Measurements from ENCODE around the gene ZNF3.

Gene ZNF3

DNA sequence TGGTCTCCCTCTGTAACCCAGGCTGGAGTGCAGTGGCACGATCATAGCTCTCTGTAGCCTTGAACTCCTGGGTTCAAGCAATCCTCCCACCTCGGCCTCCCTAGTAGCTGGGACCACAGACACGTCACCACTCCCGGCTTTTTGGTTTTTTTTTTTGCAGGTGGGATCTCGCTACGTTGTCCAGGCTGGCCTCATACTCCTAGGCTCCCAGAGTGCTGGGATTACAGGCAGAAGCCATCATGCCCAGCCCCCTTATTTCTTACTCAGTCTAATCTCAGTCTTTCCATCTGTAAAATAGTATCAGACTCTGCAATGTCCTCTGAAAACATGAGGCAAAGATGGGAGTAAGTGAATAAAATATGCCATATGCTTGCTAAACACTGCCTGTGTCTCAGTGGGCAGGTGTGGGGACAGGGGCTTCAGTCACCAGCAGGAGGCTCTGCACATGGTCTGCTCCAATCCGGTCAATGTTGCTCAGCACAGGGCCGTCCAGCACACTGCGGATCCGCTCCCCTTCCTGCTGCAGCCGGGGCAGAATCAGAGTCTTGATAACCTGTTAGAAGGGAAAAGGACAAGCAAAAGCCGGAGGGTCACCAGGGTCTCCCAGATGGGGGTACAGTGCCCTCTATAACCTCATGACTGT is 28.1 kb upstream of the ZNF3 start:
- no peak for DNase-seq (ENCODE audit: low spot score)

DNA sequence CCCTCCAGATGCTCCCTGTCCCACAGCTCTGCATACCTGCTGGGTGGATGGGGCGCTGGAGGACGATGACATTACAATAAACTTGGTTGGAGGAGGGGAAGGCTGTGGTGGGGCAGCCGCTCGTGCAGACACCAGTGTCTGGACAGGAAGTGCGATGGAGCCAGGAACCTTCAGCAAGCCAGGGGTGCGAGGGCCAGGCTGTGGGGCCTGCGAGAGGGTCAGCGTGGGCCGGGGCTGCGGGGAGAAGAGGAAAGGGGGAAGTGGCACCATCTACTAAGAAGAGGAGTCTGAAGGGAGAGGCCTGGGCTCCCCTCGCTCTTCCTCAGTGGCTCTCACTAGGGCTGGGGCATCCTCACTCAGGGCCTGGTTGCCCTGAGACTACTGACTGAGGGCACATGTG is 26.4 kb upstream of the ZNF3 start:
- no peak for DNase-seq (ENCODE audit: low spot score)

DNA sequence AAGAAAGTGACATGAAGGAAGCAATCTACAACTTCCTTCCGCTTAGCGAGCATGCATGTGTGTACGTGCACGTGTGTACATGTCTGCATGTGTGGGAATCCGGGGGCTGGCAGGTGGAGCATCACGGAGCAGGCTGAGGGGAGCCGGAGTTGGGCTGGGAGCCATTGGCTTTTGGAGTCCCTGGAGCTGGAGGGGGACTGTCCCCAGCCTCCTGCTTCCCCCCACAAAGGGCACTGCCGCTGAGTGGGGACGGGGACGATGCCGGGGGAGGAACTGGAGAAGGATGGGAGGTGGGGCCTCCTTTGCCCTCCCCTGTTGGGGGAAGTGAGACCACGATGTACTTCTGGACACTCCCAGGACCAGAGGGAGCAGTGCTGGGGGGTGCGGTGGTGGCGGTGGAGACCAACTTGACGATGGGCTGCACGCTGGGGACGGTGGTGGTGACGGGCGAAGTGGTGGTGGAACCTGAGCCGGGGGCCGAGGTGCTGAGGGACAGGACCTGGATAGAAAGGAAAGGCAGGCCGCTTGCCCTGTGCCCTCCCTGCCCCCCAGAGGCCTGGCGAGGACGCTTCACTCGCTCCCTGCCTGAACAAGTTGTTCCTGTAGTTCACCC is 25.7 kb upstream of the ZNF3 start:
- no peak for DNase-seq (ENCODE audit: low spot score)

DNA sequence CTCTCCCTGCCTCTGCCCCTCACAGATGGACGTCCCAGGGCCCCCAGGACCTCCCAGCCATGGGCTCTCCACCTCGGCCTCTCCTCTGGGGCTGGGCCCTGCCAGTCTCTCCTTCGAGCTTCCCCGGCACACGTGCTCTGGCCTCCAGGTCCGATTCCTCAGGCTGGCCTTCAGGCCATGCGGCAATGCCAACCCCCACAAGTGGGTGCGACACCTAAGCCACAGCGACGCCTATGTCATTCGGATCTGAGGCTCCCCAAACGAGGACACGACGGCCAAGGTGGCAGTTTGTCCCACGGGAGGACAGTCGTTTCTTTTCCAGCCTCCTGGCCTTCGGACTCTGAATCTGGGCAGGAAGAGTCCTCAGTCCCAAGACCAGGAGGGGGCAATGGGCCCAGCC is 25.1 kb upstream of the ZNF3 start:
- no peak for DNase-seq (ENCODE audit: low spot score)

DNA sequence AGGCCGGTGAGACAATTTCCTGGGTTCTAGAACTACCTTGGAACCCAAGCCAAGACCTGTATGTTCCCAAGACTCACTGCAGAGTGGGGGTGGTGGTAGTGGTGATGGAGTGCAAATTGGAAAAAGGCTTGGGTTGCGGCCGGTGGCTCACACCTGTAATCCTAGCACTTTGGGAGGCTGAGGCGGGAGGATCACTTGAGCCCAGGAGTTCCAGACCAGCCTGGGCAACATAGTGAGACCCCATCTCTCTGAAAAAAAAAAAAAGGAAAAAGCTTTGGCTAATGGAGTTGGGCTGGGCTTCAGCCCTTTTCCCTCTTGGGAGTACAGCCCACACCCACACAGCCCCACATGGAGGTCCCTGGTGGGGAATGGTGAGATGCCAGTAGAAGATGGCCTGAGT is 24.0 kb upstream of the ZNF3 start:
- DNase-seq (ENCODE audit: low spot score), result no peak

DNA sequence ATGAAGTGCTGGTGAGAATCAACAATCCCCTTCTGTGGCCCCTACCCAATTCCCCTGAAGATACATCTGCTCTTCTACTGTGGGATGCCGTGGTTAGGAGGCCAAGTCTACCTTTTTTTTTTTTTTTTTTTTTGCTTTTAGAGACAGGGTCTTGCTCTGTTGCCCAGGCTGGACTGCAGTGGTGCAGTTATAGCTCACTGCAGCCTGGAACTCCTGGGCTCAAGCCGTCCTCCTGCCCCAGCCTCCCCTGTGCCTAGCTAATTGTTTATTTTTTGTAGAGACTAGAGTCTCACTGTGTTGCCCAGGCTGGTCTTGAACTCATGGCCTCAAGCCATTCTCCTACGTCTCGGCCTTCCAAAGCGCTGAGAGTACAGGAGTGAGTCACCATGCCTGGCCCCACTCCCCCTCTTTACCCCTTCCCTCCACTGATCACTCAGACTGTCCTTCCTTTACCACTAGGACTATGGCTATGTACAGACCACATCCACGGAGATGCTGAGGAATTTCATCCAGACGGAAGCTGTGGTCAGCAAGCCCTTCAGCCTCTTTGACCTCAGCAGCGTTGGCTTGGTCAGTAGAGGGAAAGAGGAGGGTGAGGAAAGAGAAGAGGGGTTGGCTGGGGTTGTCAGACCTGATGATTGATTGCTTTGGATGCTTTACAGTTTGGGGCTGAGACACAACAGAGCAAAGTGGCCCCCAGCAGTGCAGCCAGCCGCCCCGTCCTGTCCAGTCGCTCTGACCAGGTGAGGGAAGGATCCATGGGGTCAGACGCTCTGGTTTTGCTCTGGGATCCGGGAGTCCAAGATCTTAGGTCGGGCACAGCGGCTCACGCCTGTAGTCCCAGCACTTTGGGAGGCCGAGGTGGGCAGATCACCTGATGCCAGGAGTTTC is 21.7 kb upstream of the ZNF3 start:
- no peak for DNase-seq (ENCODE audit: low spot score)

DNA sequence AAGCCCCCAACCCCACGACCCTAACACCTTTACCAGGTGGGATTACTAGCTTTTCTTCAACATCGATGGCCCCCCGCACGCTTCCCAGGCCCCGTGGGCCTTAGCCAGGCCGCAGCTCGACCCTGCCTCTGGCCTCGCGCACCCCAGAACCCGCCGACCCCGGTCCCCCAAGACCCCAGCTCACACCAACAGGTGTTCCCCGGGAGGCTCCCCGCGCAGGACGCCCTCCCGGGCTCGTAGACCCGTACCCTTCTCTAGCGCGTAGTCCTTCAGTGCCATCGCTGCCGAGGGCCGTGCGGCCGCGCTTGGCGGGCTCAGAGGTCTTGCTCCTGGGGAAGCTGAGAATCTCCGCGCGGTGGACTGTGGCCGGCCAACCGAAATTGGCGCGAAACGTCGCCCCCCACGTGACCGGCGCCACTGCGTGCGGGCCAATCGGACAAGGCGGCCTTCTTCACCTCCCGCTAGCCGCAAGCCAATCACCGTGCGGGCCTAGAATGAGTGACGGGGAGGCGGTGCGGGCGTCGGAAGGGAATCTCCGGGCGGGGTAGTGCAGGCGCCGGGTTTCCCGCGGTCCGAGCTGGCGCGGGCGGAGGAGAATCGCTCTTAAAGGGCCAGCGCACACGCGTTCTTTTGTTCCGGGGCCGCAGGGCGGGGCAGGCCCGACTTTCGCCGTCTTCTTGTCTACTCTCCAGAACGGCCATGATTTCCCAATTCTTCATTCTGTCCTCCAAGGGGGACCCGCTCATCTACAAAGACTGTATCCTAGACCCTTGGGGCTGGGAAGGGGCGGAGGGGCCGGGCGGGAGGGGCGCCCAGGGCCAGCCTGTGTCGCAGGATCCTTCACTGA is 19.7 kb upstream of the ZNF3 start, which contains the start of the genes AP4M1 and MCM7:
AP4M1 (plus strand) TSS at position 628 of the 847 bp plus-strand sequence; CDS start at position 700, 72 bp downstream.
MCM7 (minus strand) TSS at position 382 of the 847 bp plus-strand sequence; CDS start at position 279, 103 bp downstream.
- DNase-seq (ENCODE audit: low spot score), result peak; percentile 99

DNA sequence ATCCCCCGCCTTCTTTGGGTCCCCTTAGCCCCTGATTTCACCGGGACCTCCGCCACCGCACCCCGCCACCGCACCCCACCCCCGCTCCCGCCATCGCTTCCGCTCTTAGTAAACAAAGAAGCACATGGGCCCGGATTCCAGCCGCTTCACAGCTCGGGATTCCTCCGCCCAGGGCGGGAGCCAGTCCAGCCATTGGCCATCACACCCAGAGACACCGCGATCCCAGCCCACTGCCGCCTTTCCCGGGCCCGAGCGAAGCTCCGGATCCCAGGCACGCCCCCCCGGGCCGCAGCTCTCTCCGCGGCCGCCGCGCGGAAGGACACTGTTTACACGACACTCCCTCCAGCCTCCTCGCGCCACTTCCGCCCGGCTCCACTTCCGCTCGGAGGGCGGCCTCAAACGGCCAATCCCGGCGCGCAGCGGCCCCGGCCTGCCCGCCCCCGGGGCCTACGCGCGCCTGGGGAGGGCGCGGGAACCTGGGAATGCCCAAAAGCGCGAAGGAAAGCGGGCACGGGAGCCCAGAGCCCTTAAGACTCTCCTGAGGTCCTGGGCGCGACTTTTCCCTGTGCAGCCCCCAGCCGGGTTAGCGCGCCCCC is 19.0 kb upstream of the ZNF3 start:
- peak; percentile 97 for DNase-seq (ENCODE audit: low spot score)

DNA sequence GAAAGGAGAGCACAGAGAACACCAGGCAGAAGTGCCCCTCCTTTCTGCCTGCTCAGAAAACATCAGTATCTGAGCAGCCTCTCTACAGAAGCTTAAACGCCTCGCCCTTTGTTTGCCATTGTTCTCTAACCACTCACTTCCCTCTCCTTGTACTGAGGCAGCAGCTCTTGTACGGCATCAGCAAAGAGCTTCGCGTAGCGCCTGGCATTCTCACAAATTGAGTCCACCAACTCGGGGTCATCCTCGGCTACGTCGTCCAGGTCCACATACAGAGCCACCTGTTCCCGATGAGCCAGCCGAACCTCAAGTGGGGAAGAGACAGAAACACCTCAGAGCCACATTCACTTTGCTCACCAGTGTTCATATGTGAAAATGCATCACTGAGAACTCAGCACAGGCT is 17.9 kb upstream of the ZNF3 start:
- DNase-seq (ENCODE audit: low spot score), result no peak

DNA sequence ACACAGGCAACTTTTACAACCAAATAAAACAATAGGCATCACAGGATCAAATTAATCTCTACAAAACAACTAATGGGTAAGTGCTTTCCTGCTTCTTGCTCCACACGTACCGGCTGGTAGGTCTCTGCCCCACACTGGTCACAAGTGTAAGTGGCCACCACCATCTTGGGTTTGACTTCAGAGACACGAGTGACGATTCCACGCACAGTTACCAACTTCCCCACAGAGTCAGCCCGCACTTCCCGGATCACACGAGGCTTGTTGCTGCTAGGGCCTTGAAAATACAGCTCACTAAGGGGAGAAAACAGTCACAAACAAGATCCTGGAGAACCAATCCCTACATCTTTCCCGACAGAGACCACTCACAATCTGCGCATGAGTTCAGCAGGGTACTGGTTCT is 17.4 kb upstream of the ZNF3 start:
- no peak for DNase-seq (ENCODE audit: low spot score)

DNA sequence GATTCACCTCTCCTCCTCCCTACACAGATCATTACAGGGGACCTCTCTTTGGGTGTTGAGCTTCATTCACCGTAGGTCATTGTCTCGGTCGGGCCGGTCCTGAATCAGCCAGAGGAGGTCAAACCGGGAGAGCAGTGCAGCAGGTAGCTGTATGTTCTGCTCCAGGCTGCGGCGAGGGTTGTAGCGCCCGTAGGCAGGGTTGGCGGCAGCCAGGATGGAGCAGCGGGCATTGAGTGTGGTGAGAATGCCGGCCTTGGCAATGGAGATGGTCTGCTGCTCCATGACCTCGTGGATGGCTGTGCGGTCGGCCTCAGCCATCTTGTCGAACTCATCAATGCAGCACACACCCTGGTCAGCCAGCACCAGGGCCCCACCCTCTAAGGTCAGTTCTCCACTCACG is 14.2 kb upstream of the ZNF3 start:
- DNase-seq (ENCODE audit: low spot score), result no peak

DNA sequence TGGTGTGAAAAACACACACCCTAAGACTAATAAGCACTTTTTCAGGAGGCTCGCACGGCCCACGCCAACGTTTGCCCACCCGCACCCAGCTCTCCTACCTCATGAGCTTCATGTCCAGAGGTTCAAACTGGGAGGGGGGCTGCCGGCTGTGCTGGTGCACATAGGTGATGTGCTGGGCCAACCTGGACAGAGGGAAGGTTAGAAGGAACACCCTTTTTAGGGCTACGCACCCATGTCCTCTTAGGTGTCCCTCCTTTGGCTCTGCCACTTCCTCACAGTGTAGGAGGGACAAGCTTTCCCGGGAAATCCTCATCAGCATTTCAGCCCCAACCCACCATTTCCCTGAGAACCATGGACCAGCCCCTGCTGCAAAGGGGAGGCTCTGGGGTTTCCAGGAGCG is 13.8 kb upstream of the ZNF3 start:
- DNase-seq (ENCODE audit: low spot score), result no peak

DNA sequence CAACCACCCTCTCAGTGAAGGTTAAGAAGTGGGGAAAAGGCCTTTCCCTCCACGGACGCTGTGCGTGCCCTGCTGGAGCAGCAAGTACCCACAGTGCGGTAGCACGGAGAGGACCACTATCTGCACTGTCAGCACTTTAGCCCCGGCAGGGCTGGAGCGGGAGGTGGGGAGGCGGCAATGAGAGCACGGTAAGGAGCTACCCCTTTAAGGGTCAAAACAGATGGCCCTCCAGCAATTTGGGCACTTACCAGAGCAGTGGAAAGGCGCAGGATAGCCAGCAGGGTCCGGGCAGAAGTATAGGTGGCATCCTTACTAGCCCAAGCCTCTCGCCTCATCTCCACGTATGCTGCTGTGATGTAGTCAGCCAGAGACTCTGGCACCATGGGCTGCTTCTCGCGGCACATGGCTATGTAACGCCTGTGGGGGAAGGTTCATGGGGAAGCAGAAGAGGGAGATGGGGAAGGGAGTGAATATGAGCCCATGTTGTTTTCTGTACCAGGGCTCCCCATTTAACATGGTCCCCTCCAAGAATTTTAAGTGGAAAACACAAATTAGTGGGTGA is 12.5 kb upstream of the ZNF3 start:
- DNase-seq (ENCODE audit: low spot score), result no peak

DNA sequence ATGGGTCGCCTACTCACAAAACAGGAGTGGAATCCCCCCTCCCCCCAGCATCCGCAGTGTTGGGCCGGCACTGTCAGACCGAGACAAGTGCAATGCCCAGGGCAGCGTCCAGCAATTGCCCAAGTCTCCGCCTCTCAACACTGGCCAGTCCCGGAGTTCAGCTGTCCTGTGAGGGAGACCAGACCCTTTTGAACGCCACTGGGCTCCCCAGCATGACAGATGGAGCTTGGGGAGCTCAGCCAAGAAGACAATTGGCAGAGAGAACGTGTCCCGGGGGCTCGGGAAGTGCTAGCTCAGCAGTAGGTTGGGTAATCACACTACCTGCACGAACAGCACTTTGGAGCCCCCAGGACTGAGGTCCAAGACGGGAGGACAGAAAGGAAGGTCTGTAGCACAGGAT is 12.0 kb upstream of the ZNF3 start:
- DNase-seq (ENCODE audit: low spot score), result no peak

DNA sequence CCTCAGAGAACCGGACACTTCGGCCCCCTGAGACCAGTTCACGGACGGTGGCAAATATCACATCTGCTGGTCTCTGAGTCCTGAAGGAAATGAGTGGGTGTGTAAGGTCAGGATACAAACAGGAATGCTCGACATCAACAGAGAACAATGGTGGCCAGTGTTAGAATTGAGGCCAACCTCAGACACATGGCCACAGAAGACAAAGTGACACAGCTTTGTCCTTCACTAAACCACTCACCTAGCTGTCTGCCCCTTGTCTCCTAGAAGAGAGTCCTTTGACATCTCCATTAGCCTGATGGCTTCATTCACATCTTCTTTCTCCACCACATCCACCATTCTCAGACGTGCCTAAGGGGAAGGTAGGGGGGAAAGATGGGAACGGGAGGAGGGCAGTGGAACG is 11.5 kb upstream of the ZNF3 start:
- no peak for DNase-seq (ENCODE audit: low spot score)

DNA sequence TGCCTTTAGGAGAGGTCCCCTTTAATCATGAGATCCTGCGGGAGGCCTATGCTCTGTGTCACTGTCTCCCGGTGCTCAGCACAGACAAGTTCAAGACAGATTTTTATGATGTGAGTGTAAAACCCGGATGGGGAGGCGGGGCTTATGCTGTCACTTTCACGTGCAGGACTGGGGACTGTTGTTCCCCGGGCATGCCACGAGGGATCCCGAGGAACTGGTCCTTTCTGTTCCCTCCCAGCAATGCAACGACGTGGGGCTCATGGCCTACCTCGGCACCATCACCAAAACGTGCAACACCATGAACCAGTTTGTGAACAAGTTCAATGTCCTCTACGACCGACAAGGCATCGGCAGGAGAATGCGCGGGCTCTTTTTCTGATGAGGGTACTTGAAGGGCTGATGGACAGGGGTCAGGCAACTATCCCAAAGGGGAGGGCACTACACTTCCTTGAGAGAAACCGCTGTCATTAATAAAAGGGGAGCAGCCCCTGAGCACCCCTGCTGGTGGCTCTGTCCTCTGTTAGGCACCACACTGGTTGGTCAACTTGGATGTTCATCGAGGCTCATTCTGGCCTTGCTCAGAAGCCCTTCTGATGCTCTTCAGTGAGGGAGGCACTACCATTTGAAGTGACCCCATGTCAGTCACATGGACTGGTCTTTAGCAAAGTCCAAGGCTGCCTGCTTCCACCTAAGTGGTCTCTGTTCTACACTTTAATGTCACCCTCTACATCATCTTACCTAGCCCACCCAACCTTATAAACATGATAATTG is 10.1 kb upstream of the ZNF3 start:
- DNase-seq (ENCODE audit: low spot score), result no peak

DNA sequence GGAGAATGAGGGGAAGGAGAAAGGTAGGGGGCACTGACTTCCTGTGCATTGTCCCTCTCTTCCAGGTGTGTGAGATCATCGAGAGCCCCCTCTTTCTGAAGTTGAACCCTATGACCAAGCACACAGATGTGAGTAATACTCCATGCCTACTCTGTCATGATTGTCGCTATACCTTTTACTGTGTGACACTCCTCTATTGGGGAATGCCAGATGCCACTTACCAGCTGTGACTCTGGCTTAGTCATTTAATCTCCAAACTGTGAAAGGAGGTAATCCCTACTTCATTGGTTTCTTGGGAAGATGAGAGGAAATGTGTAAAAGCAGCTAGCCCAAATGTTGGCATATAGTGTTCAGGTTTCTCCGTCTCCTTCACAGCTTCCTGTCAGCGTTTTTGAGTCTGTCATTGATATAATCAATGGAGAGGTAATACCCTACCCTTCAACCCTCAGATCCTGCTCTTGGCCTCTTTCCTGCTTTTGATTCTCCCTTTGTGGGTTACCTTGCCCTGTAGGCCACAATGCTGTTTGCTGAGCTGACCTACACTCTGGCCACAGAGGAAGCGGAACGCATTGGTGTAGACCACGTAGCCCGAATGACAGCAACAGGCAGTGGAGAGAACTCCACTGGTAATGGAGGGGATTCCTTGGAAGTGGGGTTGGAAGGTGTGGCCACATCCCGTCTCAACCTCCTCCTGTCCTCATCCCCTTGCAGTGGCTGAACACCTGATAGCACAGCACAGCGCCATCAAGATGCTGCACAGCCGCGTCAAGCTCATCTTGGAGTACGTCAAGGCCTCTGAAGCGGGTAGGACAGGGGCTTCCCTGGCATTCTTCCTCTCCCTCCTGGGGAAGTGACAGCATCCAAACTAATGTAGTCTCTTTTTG is 9.2 kb upstream of the ZNF3 start:
- DNase-seq (ENCODE audit: low spot score), result no peak

DNA sequence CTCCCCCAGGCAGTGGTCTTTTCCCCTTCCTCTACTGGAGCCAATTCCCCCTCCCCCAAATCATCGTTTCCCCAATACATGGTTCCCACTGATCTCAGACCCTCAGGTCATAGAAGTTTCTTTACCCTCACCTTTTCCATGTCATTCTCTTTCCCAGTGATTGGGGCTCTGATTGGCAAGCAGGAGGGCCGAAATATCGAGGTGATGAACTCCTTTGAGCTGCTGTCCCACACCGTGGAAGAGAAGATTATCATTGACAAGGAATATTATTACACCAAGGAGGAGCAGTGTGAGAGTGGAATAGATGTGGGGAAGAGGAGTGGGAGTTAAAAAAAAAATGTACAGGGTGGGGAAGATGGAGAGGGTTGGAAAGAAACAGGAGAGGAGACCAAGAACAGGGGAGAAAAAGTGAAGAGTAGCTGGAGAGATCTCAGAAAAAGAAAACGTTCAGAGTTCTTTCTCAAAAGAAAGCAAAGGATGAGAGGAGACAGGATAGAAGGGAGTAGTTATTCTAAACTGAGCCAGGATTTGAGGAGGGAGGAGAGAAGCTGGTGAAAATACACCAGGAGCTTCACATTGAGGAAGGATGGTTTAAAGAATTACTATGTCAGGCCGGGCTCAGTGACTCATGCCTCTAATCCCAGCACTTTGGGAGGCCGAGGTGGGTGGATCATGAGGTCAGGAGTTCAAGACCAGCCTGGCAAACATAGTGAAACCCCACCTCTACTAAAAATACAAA is 8.1 kb upstream of the ZNF3 start:
- DNase-seq (ENCODE audit: low spot score), result no peak
